ENCODE measurements around the gene RFK.
A peak's percentile ranks its signal among the peaks of the same experiment; 100 is the strongest.
"Not testable (repeated sequence)": the region's sequence is repeated elsewhere in the genome, so short reads cannot be mapped to it uniquely, and the experiment has no call there.

RFK gene

DNA sequence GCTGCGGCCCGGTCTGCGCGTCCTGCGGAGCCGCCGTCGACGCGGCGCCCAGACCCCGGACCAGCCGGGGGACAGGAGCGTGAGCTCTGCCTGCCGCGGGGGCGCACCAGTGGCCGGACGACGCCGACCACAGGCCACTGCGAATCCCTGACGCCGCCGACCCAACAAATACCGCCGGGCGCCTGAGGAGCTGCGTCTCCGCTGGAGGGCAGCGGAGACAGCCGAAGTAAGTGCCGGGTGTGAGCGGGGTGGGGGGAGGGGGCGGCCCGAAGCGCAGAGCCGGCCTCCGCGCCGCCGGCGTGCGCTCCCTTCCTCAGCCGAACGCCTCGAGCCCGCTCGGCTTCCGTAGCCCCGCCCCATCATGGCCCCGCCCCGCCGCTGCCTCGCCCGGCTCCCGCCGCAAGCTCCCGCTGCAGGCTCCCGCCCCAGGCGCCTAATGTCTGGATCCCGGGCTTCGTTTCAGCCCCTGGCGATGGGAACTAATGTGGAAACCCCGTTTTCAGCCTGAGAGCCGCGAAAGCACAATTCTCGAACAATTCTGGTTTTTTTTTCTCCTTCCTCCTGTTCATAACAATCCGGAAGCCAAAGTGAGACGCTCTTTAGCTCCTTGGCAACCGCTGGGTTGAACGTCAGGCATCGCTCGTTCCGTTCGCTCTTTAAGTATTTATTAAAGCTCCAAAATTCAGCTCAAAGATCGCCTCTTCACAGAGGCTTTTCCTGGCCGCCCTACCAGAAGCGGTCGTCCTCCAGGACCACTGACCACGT is at the start of gene RFK:
Gene RFK, minus strand, starts transcription at position 232 of the 765 bp plus-strand sequence. CDS start 255 bp downstream, outside the sequence.
- peak; percentile 96 for DNase-seq

DNA sequence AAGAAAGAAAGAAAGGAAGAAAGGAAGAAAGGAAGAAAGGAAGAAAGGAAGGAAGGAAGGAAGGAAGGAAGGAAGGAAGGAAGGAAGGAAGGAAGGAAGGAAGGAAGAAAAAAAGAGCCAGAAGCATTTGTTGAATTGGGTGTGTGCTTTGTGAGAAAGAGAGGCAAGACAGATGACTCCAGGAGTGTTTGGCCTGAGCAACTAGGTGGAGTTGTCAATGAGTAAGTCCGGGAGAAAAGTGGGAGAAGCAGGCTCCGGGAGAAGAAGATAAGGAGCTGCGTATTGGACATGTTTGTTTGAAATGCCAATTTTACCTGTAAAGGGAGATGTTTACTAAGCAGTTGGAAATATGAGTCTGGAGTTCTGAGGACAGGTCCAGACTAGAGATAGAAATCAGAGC is 49.7 kb upstream of the RFK start:
- no peak for DNase-seq

DNA sequence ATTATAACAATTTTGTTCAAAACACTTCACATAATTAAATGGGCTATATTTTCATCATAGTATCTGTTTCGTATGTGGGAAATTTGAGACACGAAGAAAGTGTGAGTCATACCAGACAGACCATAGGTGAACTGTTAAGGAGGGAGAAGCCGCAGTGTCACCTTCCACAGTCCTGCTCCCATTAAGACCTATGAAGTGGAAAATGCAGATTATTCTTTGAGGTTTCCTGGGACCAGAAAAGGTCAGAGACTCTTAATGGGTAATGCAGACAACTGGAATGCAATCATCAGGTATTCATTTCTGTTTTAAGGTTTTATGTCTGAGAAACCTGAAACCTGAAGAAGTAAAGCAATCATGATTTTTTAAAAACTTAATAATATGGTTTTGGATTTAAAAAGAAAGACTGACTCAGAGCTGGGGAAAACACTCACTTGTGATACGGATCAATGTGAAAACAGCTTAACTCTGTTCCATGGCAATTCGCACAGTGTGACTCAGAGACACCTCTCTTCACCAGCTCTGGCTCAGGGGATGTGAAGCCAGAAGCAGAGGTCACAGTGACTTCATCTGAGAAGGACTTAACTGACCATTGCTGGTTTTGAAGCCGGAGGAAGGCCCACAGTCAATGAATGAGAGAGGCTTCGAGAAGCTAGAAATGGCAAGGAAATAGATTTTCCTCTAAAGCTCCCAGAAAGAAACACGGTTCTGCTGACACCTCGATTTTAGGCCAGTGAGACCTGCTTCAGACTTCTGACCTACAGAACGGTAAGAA is 47.5 kb upstream of the RFK start:
- no peak for DNase-seq

DNA sequence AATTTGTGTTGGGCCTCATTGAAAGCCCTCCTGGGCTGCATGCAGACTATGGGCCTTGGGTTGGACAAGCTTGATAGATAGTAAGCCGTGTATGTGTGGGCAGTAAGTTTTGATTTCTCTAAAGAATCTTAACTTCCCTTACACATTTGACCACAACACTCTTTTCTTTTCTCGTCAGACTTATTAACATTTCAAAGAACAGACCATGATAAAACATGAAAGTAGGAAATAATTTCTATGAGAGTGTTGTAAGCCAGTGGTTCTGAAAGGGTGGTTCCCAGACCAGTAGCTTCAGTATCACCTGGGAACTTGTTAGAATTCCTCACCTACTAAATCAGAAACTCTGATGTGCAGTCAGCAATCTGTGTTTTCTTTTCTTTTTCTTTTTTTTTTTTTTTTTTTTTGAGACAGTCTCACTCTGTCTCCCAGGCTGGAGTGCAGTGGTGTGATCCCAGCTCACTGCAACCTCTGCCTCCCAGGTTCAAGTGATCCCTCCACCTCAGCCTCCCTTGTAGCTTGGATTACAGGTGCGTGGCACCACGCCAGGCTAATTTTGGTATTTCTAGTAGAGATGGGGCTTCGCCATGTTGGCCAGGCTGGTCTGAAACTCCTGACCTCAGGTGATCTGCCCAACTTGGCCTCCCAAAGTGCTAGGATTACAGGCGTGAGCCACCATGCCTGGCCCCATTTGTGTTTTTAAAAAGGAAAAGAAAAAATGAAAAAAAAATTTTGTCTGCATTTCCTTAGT is 44.8 kb upstream of the RFK start:
- peak; percentile 45 for DNase-seq

DNA sequence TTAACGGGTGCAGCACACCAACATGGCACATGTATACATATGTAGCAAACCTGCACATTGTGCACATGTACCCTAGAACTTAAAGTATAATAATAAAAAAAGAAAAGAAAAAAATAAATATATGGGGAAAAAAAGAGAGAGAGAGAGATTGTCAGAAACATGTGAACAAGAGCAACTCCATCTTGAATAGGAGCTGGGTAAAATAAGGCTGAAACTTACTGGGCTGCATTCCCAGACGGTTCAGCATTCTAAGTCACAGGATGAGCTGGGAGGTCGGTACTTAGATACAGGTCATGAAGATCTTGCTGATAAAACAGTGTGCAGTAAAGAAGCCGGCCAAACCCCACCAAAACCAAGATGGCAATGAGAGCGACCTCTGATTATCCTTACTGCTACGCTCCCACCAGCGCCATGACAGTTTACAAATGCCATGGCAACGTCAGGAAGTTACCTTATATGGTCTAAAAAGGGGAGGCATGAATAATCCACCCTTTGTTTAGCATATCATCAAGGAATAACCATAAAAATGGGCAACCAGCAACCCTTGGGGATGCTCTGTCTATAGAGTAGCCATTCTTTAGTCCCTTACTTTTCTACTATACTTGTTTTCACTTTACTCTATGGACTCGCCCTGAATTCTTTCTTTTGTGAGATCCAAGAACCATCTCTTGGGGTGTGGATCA is 42.9 kb upstream of the RFK start:
- not testable (repeated sequence) for DNase-seq

DNA sequence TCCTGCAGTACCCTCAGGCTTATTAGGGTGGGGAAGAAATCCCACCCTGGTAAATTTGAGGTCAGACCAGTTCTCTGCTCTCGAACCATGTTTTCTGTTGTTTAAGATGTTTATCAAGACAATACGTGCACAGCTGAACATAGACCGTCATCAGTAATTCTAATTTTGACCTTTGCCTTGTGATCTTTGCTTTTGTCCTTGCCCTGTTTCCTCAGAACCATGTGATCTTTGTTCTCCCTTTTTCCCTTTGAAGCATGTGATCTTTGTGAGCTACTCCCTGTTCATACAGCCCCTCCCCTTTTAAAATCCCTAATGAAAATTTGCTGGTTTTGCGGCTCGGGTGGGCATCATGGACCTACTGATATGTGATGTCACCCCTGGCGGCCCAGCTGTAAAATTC is 40.7 kb upstream of the RFK start:
- not testable (repeated sequence) for DNase-seq

DNA sequence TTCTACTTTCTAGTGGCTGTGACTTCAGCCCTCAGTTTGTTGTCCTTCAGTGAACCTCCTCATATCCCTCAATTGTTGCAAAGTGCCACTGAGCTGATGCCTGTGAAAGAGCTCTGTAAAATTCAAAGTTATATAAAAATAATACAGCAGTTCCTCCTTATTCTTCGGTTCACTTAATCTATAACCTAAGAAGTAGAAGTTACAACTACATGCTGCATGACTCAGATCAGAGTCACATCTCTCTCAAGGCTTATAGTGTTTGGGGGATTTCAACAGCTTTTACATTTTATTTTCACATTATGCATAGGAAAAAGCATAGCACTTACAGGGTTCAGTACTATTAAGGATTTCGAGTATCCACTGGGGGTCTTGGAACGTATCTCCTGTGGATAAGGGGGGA is 39.6 kb upstream of the RFK start:
- peak; percentile 64 for DNase-seq

DNA sequence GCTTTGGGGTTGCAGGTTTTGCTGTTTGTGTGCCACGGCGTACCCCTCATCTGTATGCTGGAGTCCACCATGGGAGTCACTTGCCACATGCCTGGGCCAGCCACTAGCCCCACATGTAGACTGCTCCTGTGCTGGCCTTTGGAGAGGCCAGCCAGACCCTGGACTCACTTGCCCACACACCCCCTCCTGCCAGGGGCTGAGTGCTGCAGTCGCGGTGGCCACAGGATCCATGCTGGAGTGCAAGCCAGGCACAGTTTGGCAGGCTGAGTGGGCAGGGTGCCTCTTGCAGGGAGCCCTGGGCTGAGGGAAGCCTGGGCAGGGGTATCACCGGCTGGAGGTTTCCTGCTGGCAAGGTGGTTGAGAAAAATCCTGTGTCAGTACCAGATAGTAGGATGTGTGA is 39.2 kb upstream of the RFK start:
- DNase-seq, result no peak

DNA sequence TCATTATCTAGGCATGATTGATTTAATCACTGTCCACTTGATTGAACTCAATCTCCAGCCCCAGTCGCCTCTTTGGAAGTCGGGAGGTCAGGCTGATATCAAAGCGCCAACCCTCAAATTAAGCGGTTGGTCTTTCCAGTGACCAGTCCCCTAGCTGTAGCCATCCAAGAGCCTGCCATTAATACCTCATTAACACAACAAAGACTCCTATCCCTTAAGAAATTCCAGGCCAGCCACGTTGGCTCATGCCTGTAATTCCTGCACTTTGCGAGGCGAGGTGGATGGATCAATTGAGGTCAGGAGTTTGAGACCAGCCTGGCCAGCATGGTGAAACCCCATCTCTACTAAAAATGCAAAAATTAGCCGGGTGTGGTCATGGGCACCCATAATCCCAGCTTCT is 37.4 kb upstream of the RFK start:
- no peak for DNase-seq

DNA sequence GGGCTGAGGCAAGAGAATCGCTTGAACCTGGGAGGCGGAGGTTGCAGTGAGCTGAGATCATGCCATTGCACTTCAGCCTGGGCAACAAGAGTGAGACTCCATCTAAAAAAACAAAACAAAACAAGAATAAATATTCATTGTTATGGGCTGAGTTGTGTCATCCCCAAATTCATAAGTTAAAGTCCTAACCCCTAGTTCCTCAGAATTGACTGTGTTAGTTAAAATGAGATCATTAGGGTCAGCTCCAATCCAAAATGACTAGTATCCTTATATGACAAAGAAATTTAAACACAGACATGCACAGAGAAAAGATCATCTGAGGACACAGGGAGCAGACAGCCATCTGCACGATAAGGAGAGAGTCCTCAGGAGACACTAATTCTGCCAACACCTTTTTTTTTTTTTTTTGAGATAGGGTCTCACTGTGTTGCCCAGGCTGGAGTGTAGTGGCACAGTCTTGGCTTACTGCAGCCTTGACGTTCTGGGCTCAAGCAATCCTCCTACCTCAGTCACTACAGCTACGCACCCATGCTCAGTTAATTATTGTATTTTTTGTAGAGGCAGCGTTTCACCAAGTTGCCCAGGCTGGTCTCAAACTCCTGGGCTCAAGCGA is 32.7 kb upstream of the RFK start:
- DNase-seq, result no peak

DNA sequence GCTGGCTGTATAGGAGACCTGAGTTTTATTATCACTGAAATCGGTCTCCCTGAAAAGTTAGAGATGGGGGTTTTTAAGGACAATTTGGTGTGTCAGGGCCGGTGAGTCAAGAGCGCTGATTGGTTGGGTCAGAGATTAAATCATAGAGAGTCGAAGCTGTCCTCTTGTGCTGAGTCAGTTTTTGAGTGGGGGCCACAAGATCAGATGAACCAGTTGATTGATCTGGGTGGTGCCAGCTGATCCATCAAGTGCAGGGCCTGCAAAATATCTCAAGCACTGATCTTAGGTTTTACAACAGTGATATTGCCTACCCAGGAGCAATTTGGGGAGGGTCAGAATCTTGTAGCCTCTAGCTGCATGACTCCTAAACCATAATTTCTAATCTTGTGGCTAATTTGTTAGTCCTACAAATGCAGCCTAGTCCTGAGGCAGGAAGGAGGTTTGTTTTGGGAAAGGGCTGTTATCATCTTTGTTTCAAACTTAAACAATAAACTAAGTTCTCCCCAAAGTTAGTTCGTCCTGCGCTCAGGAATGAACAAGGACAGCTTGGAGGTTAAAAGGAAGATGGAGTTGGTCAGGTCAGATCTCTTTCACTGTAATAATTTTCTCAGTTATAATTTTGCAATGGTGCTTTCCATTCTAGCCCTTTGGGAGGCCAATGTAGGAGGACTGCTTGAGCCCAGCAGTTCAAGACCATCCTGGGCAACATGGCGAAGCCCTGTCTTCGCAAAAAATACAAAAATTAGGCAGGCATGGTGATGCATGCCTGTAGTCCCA is 31.6 kb upstream of the RFK start:
- DNase-seq, result no peak

DNA sequence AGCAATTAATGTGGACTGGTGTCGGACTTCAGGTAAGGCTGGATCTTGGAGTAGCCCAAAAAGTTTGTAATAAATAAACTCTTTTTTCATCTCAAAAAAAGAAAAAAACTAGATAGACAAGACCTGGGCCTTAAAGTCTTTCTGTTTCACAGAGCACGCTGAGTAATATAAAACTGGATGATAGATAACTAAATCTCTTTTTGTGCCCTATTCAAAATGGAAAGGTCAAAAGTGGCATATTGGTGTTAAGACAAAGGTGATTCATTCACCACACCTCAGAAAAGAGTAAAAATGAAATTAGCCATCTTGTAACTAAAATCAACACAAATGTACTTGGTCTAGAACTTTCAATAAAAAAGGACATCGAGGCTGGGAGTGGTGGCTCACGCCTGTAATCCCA is 30.3 kb upstream of the RFK start:
- no peak for DNase-seq

DNA sequence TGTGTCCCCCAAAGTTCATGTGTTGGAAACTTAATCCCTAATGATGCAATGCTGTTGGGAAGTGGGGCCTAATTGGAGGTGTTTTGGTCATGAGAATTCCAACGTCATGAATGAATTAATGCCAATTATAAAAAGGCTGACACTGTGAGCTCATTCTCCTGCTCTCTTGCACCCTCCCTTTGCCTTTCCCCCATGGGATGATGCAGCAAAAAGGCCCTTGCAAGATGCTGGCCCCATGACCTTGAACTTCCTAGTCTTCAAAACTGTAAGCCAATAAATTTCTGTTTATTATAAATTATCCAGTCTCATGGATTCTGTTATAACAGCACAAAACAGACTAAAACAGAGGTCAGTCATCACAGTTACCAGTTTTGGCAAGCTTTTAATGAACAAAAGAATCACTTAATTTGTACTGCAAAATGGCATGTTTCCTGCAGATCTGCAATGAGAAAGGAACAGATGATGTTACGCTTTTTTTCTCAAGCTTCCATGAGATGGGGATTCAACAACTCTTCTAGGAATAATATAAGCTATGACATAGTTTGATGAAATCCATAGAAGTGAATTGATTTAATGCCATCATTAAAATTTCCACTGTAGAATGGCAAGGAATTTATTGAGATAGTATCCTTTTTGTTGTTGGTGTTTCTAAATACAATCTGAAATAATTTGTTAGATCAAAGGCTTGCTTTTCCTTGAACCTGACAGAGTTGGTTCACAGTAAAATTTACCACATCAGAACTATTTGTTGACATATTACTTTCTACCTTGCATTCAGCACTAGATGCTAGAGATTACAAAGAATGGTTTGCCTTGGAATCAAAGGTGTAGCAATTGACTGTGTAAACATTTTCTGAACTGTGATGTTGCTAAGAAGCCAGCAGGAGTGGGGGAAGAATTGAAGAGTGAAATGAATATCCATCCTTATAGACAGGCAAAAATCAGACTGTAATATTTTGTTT is 29.3 kb upstream of the RFK start:
- DNase-seq, result no peak

DNA sequence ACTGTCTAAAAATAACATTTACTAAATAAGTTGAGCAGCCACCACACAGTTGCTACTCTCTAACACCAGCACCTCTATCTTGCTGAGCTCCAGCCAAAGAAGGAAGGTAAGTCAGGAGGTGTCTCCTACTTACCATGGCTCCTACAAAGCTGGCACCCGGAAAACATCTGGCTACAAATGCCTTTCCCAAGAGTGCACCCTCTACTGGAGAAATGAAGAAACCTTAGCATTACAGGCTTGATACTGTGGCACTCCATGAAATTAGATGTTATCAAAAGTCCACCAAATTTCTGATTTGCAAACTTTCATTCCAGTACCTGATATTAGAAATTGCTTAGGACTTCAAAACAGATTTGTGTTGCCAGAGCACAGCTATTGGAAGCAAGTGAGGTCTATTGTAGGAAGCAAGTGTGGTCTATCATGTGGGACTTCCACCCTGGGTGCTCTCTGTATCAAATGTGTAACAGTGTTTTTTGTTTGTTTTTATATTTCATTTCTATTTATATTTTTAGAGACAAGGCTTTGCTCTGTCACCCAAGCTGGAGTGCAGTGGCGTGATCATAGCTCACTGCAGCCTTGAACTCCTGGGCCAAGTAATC is 25.7 kb upstream of the RFK start:
- peak; percentile 44 for DNase-seq

DNA sequence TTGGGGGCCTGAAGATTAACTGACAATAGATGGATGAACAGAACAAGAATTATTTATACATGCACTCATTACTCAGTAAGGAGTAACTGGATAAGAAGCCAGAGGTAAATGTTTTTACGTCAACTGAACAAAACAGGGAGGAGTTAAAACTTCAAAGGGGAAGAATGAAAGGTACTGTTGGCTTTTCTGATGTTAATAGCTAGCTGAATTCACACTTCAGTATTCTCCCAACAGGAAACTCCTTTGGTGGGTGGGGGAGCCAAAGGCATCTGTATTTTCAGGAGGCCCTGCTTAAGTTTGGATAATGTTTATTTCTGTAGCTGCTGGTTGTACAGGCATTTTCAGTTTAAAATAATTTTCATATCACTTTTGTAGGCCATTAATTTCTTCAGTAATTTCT is 23.2 kb upstream of the RFK start:
- DNase-seq, result no peak

DNA sequence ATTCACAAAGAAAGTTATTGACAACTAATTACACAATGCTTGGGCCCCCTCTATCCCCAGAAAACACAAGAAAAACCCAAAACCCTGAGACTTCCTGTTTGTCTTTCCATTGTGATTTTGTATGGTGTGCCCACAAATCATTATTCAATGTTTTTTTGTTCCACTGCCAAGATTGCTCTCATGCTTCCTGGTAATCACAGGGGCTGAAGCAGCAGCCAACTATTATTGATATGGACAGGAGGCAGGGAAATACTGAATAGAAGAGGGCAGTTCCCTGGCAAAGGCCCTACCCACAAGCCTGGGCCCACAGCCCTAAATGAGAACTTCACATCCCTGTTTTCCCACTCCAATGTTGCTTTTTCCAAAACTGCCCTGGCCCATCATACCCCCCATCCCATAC is 21.5 kb upstream of the RFK start:
- no peak for DNase-seq

DNA sequence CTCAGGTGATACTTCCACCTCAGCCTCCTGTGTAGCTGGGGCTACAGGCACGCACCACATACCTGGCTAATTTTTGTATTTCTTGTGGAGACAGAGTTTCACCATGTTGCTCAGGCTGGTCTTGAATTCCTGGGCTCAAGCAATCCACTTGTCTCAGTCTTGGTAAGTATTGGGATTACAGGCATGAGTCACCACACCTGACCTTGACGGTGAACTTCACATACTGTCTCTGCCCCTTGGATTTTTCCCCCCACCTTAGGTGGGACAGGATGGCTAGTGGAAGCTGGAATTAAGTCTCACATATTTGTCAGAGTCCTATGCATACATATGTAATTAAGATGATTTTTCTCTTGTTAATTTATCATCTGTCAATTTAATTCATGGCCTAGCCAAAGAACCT is 20.9 kb upstream of the RFK start:
- DNase-seq, result no peak

DNA sequence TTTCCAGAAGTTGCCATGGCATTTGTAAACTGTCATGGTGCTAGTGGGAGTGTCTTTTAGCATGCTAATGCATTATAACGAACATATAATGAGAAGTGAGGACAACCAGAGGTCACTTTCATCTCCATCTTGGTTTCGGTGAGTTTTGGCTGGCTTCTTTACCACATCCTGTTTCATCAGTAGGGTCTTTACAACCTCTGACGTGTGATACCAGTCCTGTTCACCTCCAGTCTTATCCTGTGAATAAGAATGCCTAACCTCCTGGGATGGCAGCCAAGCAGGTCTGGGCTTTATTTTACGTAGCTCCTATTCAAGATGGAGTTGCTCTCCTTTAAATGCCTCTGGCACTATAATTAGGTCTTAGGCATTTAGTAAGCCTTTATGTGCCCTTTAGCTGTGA is 20.4 kb upstream of the RFK start:
- DNase-seq, result no peak

DNA sequence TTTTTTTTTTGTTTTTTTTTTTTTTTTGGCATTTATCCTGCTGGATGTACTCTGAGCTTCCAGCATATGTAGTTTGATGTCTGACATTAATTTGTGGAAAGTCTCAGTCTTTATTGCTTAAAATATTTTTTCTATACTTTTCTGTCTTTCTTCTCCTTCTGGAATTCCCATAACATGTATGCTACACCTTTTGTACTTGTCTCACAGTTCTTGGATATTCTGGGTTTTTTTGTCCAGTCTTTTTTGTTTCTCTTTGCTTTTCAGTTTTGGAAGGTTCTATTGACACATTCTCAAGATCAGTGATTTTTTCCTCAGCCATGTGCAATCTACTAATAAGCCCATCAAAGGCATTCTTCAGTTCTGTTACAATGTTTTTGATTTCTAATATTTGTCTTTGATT is 19.4 kb upstream of the RFK start:
- DNase-seq, result no peak

DNA sequence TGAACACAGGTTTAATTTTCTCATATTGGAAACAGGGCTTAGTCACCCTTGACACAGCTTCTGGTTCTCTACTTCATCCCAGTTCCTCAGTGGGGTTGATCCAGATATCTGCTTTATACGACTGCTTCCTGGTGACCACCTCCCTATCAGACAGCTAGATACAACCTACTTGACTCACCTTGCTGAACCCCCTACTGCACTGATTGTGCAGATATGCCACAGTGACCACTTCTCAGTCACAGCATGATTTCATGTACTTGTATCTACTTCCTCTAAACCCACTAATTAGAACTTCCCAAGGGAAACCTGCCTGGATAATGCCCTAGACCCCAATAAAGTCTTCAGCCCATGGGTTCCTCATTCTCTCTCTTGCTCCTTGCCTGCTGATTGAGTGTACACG is 18.4 kb upstream of the RFK start:
- peak; percentile 21 for DNase-seq

Data from suppressor macrophage treated with lipopolysaccharide for 4 hours (primary cell).